Measurements from ENCODE around the gene MTMR11. TPM values are rescaled to one million over a fixed set of nuclear protein-coding genes. Genes with fewer than 3 reads are reported as not detected.
A peak's percentile ranks its signal among the peaks of the same experiment; 100 is the strongest.

Gene MTMR11
- total and polyA plus RNA-seq, 2 experiments from 2014 or later = 2.4 to 3.6 TPM

- DNase-seq (ENCODE audit: low spot score) = no peak
- H4K20me1 ChIP-seq (replicated peaks; ENCODE audit: insufficient read depth) = peaks cover 12% of the 10 kb centered on the region
- H3K4me1 Mint-ChIP-seq = peaks cover 16% of the 10 kb centered on the region
- H3K9me2 ChIP-seq (ENCODE audit: insufficient read depth) = no peaks in the 10 kb centered on the region
- peak overlapping the region; percentile 98 for H3K4me3 Mint-ChIP-seq
- peaks cover 40% of the 10 kb centered on the region for H3K36me3 ChIP-seq (ENCODE audit: insufficient read depth)
- H3K27me3 ChIP-seq (ENCODE audit: insufficient read depth) = no peaks in the 10 kb centered on the region
- peaks cover 32% of the 10 kb centered on the region for H3K79me2 ChIP-seq (replicated peaks; ENCODE audit: insufficient read depth)
- ATAC-seq = no peak
- H3K36me3 Mint-ChIP-seq (ENCODE audit: low read depth) = peaks cover 53% of the 10 kb centered on the region
- peaks cover 7% of the 10 kb centered on the region for H3K27me3 Mint-ChIP-seq (ENCODE audit: insufficient read depth, low read depth, poor library complexity)
- no peak overlapping the region for H3K27ac Mint-ChIP-seq
- H3K4me3 ChIP-seq = peak overlapping the region; percentile 75; the same call in 1 of the 2 replicates
- no peaks in the 10 kb centered on the region for H3K9me3 Mint-ChIP-seq
- H3K4me2 ChIP-seq = no peak overlapping the region
- H3F3A ChIP-seq (replicated peaks; ENCODE audit: low read depth) = peaks cover 21% of the 10 kb centered on the region
- no peak overlapping the region for H2AFZ ChIP-seq
- H3K27ac ChIP-seq (ENCODE audit: low read depth) = no peak overlapping the region
- TF ChIP-seq STAT1 (IDR thresholded peaks at IDR 0.05; ENCODE audit: unreplicated experiment) = no peak
- TF ChIP-seq REST (IDR thresholded peaks at IDR 0.05; ENCODE audit: unreplicated experiment) = no peak
- TF ChIP-seq ZNF331 (CRISPR knock-in tag; IDR thresholded peaks at IDR 0.05; ENCODE audit: low read depth) = no peak
- TF ChIP-seq NANOG (IDR thresholded peaks at IDR 0.05; ENCODE audit: borderline replicate concordance) = no peak
- TF ChIP-seq ETS1 (IDR thresholded peaks at IDR 0.05) = no peak
- TF ChIP-seq JUNB (IDR thresholded peaks at IDR 0.05; ENCODE audit: unreplicated experiment) = no peak
- TF ChIP-seq CTCF (conservative IDR thresholded peaks at IDR 0.05; ENCODE audit: low read depth in 2 of 2) = no peak
- no peak for TF ChIP-seq EZH2 (IDR thresholded peaks at IDR 0.05; ENCODE audit: low read depth, unreplicated experiment)
- no peak for TF ChIP-seq ZNF462 (CRISPR knock-in tag; IDR thresholded peaks at IDR 0.05)
- no peak for TF ChIP-seq POLR2AphosphoS5 (IDR thresholded peaks at IDR 0.05; ENCODE audit: low read depth)
- TF ChIP-seq ZNF114 (CRISPR knock-in tag; IDR thresholded peaks at IDR 0.05) = no peak
- no peak for TF ChIP-seq EZH2phosphoT487 (IDR thresholded peaks at IDR 0.05; ENCODE audit: unreplicated experiment)
- no peak for TF ChIP-seq CREB1 (CRISPR knock-in tag; IDR thresholded peaks at IDR 0.05; ENCODE audit: low read depth)
- peaks cover 20% of the 10 kb centered on the region for H3K4me1 ChIP-seq (ENCODE audit: insufficient read depth)
These were observed 10.9 kb downstream of the MTMR11 start for GRCh38 chr1:149925751-149926150.

All from GM23338 (cell line).